HepG2 (cell line): ENCODE data around the gene ABTB2. TPM values are rescaled to one million over a fixed set of nuclear protein-coding genes. Genes with fewer than 3 reads are reported as not detected.

Experiments
- ATAC-seq: fragments of 200-7000 bp; cut with Tn5 transposase; 3 replicates; pipeline ENCODE4 v1.9.1; 2020; ENCODE audit warnings: mild to moderate bottlenecking, moderate library complexity
- BruUV-seq: library from RNA; stranded (reverse); fragments of 400-500 nt; replicated peaks from 2 replicates; lab custom pipeline; 2021; lab: Mats Ljungman, UMichigan
- CTCF ChIA-PET: fragments of 300-600 bp; formaldehyde crosslinking; extraction: SDS; loops from one replicate; lab custom pipeline; 2021; ENCODE audit warnings: low total read pairs, inconsistent platforms, low intra/inter-chr PET ratio; lab: Yijun Ruan, JAX
- POLR2A ChIA-PET: fragments of 350-600 bp; sonication (Branson Sonifier 250); formaldehyde crosslinking; loops from one replicate; lab custom pipeline; 2020; ENCODE audit warnings: antibody characterized with exemption, inconsistent platforms; lab: Yijun Ruan, JAX
- DNase-seq: peaks from one replicate; pipeline ENCODE4 v3.0.0-alpha.2; 2015; ENCODE audit warnings: low spot score
- FAIRE-seq: peaks from 3 replicates; lab custom pipeline; 2011; peaks lifted over from hg19 to GRCh38; lab: Jason Lieb, UNC
- H2AFZ ChIP-seq: one replicate; pipeline ENCODE4 v1.6.1; 2011; ENCODE audit warnings: low read length, inconsistent platforms
- H3K27ac ChIP-seq: fragments of 300-600 bp; 3 replicates; pipeline ENCODE4 v1.8.0; 2011; ENCODE audit warnings: mixed run types, mild to moderate bottlenecking, mixed read lengths, low read length, inconsistent platforms; ENCODE audit not compliant: insufficient read depth; ENCODE audit errors: extremely low read length
- H3K27me3 ChIP-seq, 2 experiments: fragments of 200-600 bp in 1 of 2; 2 replicates in 1 of 2; 3 replicates in 1 of 2; pipeline versions ENCODE4 v1.6.0 to v1.8.0; 2011; ENCODE audit warnings: low read length in 2 of 2, mild to moderate bottlenecking in 2 of 2, moderate library complexity in 2 of 2, inconsistent platforms in 1 of 2; ENCODE audit not compliant: insufficient read depth in 2 of 2, control insufficient read depth in 1 of 2
- H3K36me3 ChIP-seq, 2 experiments: fragments of 200-600 bp in 1 of 2; replicated peaks in 1 of 2; 2 replicates in 1 of 2; 3 replicates in 1 of 2; pipeline versions ENCODE4 v1.5.1 to v1.8.0; 2011; ENCODE audit warnings: low read length in 2 of 2, inconsistent platforms in 1 of 2; ENCODE audit not compliant: insufficient read depth in 2 of 2, control insufficient read depth in 1 of 2
- H3K4me1 ChIP-seq: 2 replicates; pipeline ENCODE4 v1.5.1; 2012; ENCODE audit warnings: low read length, inconsistent platforms; ENCODE audit not compliant: insufficient read depth
- H3K4me2 ChIP-seq: 2 replicates; pipeline ENCODE4 v1.6.0; 2011; ENCODE audit warnings: low read depth, low read length, inconsistent platforms
- H3K4me3 ChIP-seq, 3 experiments: fragments of 200-600 bp in 1 of 3; sonication (generic), shearing (Covaris generic) in 1 of 3; replicated peaks in 1 of 3; 2 replicates each; pipeline ENCODE4 v1.5.1; 2011 to 2016; ENCODE audit warnings: low read length in 3 of 3, inconsistent platforms in 2 of 3, low read depth in 2 of 3, mild to moderate bottlenecking in 2 of 3, control low read depth in 1 of 3, mixed read lengths in 1 of 3; ENCODE audit not compliant: insufficient read depth in 1 of 3
- H3K79me2 ChIP-seq: one replicate; pipeline ENCODE4 v1.6.1; 2011; ENCODE audit warnings: low read length, inconsistent platforms; ENCODE audit not compliant: insufficient read depth
- H3K9ac ChIP-seq: 2 replicates; pipeline ENCODE4 v1.6.0; 2011; ENCODE audit warnings: mild to moderate bottlenecking, low read depth, low read length, inconsistent platforms; ENCODE audit not compliant: insufficient read depth
- H3K9me3 ChIP-seq: 2 replicates; pipeline ENCODE4 v1.5.1; 2012; ENCODE audit warnings: mild to moderate bottlenecking, low read length
- H4K20me1 ChIP-seq: 2 replicates; pipeline ENCODE4 v1.6.0; 2011; ENCODE audit warnings: inconsistent platforms, mild to moderate bottlenecking, low read length, moderate library complexity; ENCODE audit not compliant: insufficient read depth
- CTCF ChIP-seq: sonication (generic); formaldehyde crosslinking; IDR thresholded peaks from 2 replicates; pipeline ENCODE4 v1.5.0; 2020; ENCODE audit warnings: mild to moderate bottlenecking, missing genetic modification reagents, moderate library complexity
- ERF ChIP-seq: IDR thresholded peaks from 2 replicates; pipeline ENCODE4 v1.6.1; 2018; ENCODE audit warnings: missing biosample characterization, missing genetic modification reagents
- FOXA3 ChIP-seq: IDR thresholded peaks from 2 replicates; pipeline ENCODE4 v1.6.1; 2016; ENCODE audit warnings: missing genetic modification reagents, missing compliant biosample characterization
- FOXO1 ChIP-seq: sonication (generic); formaldehyde crosslinking; IDR thresholded peaks from 2 replicates; pipeline ENCODE4 v1.4.0; 2020; ENCODE audit warnings: missing genetic modification reagents
- GABPA ChIP-seq, 2 experiments: IDR thresholded peaks; 2 replicates each; pipeline ENCODE4 v1.6.1; 2011 to 2016; ENCODE audit warnings: low read depth in 2 of 2, low read length in 1 of 2, missing biosample characterization in 1 of 2, missing genetic modification characterization in 1 of 2
- GABPB1 ChIP-seq: IDR thresholded peaks from 2 replicates; pipeline ENCODE4 v1.6.1; 2016; ENCODE audit warnings: mild to moderate bottlenecking, missing genetic modification reagents, moderate library complexity, missing compliant biosample characterization
- HBP1 ChIP-seq: IDR thresholded peaks from 2 replicates; pipeline ENCODE4 v1.6.1; 2016; ENCODE audit warnings: low read depth, control low read depth
- MIER3 ChIP-seq: IDR thresholded peaks from 2 replicates; pipeline ENCODE4 v1.6.1; 2016; ENCODE audit warnings: missing compliant biosample characterization, borderline replicate concordance
- NR2F6 ChIP-seq, 2 experiments: IDR thresholded peaks; 2 replicates each; pipeline ENCODE4 v1.6.1; 2016; ENCODE audit warnings: antibody characterized with exemption in 1 of 2, mild to moderate bottlenecking in 1 of 2
- SAP130 ChIP-seq: IDR thresholded peaks from 2 replicates; pipeline ENCODE4 v1.6.1; 2016; ENCODE audit warnings: low read depth
- SIX4 ChIP-seq: sonication (generic); formaldehyde crosslinking; IDR thresholded peaks from 2 replicates; pipeline ENCODE4 v1.4.0; 2020; ENCODE audit warnings: missing genetic modification reagents
- SYNCRIP ChIP-seq: fragments of 200-400 bp; formaldehyde crosslinking; IDR thresholded peaks from 2 replicates; pipeline ENCODE4 v1.6.1; 2018; ENCODE audit warnings: mild to moderate bottlenecking, low read depth, low read length; ENCODE audit not compliant: insufficient read depth
- ZBTB7B ChIP-seq: sonication (generic); formaldehyde crosslinking; IDR thresholded peaks from 2 replicates; pipeline ENCODE4 v1.4.0; 2020; ENCODE audit warnings: missing genetic modification reagents
- ZNF260 ChIP-seq: sonication (generic); formaldehyde crosslinking; IDR thresholded peaks from 2 replicates; pipeline ENCODE4 v1.4.0; 2020; ENCODE audit warnings: missing genetic modification reagents, low read depth, mild to moderate bottlenecking, borderline replicate concordance
- ZNF572 ChIP-seq: sonication (generic); formaldehyde crosslinking; IDR thresholded peaks from 2 replicates; pipeline ENCODE4 v1.5.1; 2020; ENCODE audit warnings: mild to moderate bottlenecking, missing genetic modification reagents
- ZNF598 ChIP-seq: sonication (generic); formaldehyde crosslinking; IDR thresholded peaks from 2 replicates; pipeline ENCODE4 v1.5.1; 2020; ENCODE audit warnings: mild to moderate bottlenecking, missing genetic modification reagents, borderline replicate concordance
- WGBS: methylation state at CpG from one replicate; pipeline ENCODE4 v1.1.6; 2017; ENCODE audit warnings: low lambda C conversion rate; 5-methylcytosine and 5-hydroxymethylcytosine counted together
- in situ Hi-C: cut with HindIII; loops from 2 replicates; pipeline ENCODE4 v1.10.0; 2017; ENCODE audit warnings: low pct_unique_long_range_greater_than_20kb; ENCODE audit not compliant: extremely low pct_ligation_motif_present
- intact Hi-C: fragments of 100-400 bp; cut with micrococcal nuclease; formaldehyde crosslinking; loops from one replicate; pipeline ENCODE4 v1.10.0; 2022; ENCODE audit not compliant: unreplicated experiment
- polyA plus RNA-seq, 8 experiments: library from polyadenylated mRNA; depleted of rRNA in 3 of 8; stranded (reverse) in 7 of 8; unstranded in 1 of 8; fragments of >200 nt; fragmentation: Illumina TruSeq in 4 of 8; extraction: Trizol in 4 of 8; gene quantifications; 2 replicates each; pipeline versions ENCODE4 v1.2.1 to v1.2.3, GENCODE V29; 2011 to 2016; ENCODE audit warnings: low read depth in 4 of 8, missing spikeins in 1 of 8, mixed read lengths in 1 of 8; ENCODE audit not compliant: insufficient read depth in 1 of 8
- total RNA-seq, 5 experiments: library from RNA; depleted of rRNA; stranded (reverse); fragments of >200 nt; fragmentation: Illumina TruSeq; extraction: Trizol; gene quantifications; 2 replicates each; pipeline ENCODE4 v1.2.3, GENCODE V29; 2016; ENCODE audit warnings: low read depth in 1 of 5
- TF ChIP-seq, protein P1 (sequence below): sonication (generic); formaldehyde crosslinking; IDR thresholded peaks from 2 replicates; pipeline ENCODE4 v1.8.0; 2022; ENCODE audit warnings: missing genetic modification reagents, mild to moderate bottlenecking, moderate library complexity, borderline replicate concordance

The ABTB2 gene
- total and polyA plus RNA-seq, 2 of the 13 experiments (the other 11 are each of a cell fraction or from before 2014, with no cell fraction given) = 5.1 to 15.4 TPM

DNA sequence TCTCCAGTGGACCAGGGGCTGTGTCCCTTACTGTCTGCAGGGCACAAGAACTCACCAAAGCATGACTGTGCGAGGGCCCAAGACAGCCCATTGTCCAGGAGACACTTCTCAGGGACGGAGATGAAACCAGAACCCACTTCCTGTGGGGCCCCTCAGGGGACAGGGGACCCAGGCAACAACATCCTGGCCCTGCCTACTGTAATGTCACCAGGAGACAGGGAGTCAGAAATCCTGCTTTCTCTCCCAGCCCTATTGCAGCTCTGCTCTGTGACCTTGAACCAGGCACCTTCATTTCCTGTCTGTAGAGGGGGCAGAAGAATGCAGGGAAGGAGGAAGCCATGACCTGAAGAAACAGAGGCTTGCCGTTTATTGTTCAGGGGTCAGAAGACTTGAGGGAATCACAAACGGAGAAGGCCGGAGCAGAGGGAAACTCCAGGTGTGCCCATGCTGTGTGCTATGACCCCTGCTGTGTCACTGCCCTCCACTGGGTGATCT is 154.4 kb downstream of the ABTB2 start:
- BruUV-seq = no TSS peak
- in situ Hi-C loops (no loop called here), intact Hi-C loops (no loop called here)
- H2AFZ ChIP-seq = no peak overlapping the region
- ChIA-PET CTCF (interaction anchor here (1.5 kb wide), 1 partner anchor 156 kb away, joined by 4 read pairs; no protein-coding TSS in a partner anchor), POLR2A (interaction anchor here (1.6 to 1.9 kb wide), 2 partner anchors 21 to 154 kb away, joined by 5 to 8 read pairs; partner anchors contain the start of gene ABTB2)
- H3K9ac ChIP-seq = no peak overlapping the region; the same call in 1 of the 2 replicates
- no peak overlapping the region for H3K4me3 ChIP-seq
- DNase-seq (peak; percentile 44), FAIRE-seq (peak; percentile 50), ATAC-seq (peak; percentile 20; the same call in 2 of the 3 replicates)
- peak overlapping the region; percentile 45 for H3K27ac ChIP-seq
- H3K4me2 ChIP-seq = peak overlapping the region; percentile 29
- H4K20me1 ChIP-seq = no peaks in the 10 kb centered on the region
- no peaks in the 10 kb centered on the region for H3K27me3 ChIP-seq
- peaks cover 8% of the 10 kb centered on the region for H3K79me2 ChIP-seq
- H3K9me3 ChIP-seq = no peaks in the 10 kb centered on the region
- H3K4me1 ChIP-seq = peaks cover 63% of the 10 kb centered on the region
- H3K36me3 ChIP-seq = peaks cover 5 to 19% of the 10 kb centered on the region in 2 experiments; a peak in 4 of 5 replicates
- 43% methylated on average over 5 of the region's 5 CpGs for WGBS
- TF ChIP-seq FOXA3 = peak; percentile 30; the same call in 1 of the 2 replicates
- TF ChIP-seq ZNF572 (CRISPR knock-in tag) = 0 out of 2 replicates have a peak, but pooled peaks have one; percentile 34
- TF ChIP-seq GABPA (IDR thresholded peaks at IDR 0.05; ENCODE audit: low read depth, low read length) = 0 out of 2 replicates have a peak, but pooled peaks have one; percentile 27
- peak; percentile 78 for TF ChIP-seq GABPA (CRISPR knock-in tag; IDR thresholded peaks at IDR 0.05; ENCODE audit: low read depth)
- TF ChIP-seq ZBTB7B (CRISPR knock-in tag) = peak; percentile 53; the same call in 1 of the 2 replicates
- peak; percentile 55 for TF ChIP-seq GABPB1 (CRISPR knock-in tag)
- no peak for TF ChIP-seq ZNF260 (CRISPR knock-in tag)
- TF ChIP-seq, protein P1, sequence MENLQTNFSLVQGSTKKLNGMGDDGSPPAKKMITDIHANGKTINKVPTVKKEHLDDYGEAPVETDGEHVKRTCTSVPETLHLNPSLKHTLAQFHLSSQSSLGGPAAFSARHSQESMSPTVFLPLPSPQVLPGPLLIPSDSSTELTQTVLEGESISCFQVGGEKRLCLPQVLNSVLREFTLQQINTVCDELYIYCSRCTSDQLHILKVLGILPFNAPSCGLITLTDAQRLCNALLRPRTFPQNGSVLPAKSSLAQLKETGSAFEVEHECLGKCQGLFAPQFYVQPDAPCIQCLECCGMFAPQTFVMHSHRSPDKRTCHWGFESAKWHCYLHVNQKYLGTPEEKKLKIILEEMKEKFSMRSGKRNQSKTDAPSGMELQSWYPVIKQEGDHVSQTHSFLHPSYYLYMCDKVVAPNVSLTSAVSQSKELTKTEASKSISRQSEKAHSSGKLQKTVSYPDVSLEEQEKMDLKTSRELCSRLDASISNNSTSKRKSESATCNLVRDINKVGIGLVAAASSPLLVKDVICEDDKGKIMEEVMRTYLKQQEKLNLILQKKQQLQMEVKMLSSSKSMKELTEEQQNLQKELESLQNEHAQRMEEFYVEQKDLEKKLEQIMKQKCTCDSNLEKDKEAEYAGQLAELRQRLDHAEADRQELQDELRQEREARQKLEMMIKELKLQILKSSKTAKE (CRISPR knock-in tag) = peak; percentile 42; the same call in 1 of the 2 replicates
- TF ChIP-seq CTCF = peak; percentile 22; the same call in 1 of the 2 replicates
- peak; percentile 67 for TF ChIP-seq FOXO1
- 0 out of 2 replicates have a peak, but pooled peaks have one; percentile 56 for TF ChIP-seq SIX4 (CRISPR knock-in tag)
- 0 out of 2 replicates have a peak, but pooled peaks have one; percentile 20 for TF ChIP-seq ERF
- 0 out of 2 replicates have a peak, but pooled peaks have one; percentile 38 for TF ChIP-seq HBP1 (CRISPR knock-in tag)
- peak; percentile 47 for TF ChIP-seq NR2F6 (IDR thresholded peaks at IDR 0.05)
- TF ChIP-seq NR2F6 (CRISPR knock-in tag; IDR thresholded peaks at IDR 0.05) = 0 out of 2 replicates have a peak, but pooled peaks have one; percentile 54
- TF ChIP-seq SYNCRIP = no peak
- 0 out of 2 replicates have a peak, but pooled peaks have one; percentile 39 for TF ChIP-seq MIER3
- TF ChIP-seq SAP130 (CRISPR knock-in tag) = peak; percentile 44; the same call in 1 of the 2 replicates
- TF ChIP-seq ZNF598 = 0 out of 2 replicates have a peak, but pooled peaks have one; percentile 27
